T-cell (primary cell): ENCODE results near the gene ANKH. TPM values are rescaled to one million over a fixed set of nuclear protein-coding genes. Genes with fewer than 3 reads are reported as not detected.
A peak's percentile ranks its signal among the peaks of the same experiment; 100 is the strongest.
"Not testable (repeated sequence)": the region's sequence is repeated elsewhere in the genome, so short reads cannot be mapped to it uniquely, and the experiment has no call there.

Source experiments
- ATAC-seq, 4 experiments: fragments of 200-7000 bp in 3 of 4; fragments of 150-1000 bp in 1 of 4; cut with Tn5 transposase; replicated peaks in 1 of 4; 1 replicate in 3 of 4; 2 replicates in 1 of 4; pipeline ENCODE4 v1.10.0; 2021; ENCODE audit warnings: moderate library complexity in 3 of 4, mild to moderate bottlenecking in 2 of 4, moderate number of reproducible peaks in 1 of 4
- CTCF ChIA-PET, 2 donors: fragments of 300-600 bp; sonication (Branson Sonifier 250); formaldehyde crosslinking; loops; one replicate each; lab custom pipeline; 2022; ENCODE audit warnings: antibody characterized with exemption in 2 of 2; lab: Charles Lee
- POLR2A ChIA-PET, 2 donors: fragments of 300-600 bp; sonication (Branson Sonifier 250); formaldehyde crosslinking; loops; one replicate each; lab custom pipeline; 2022; ENCODE audit warnings: antibody characterized with exemption in 2 of 2; lab: Charles Lee
- DNase-seq, 35 experiments: peaks; one replicate each; pipeline versions ENCODE4 v3.0.0 to v3.0.0-alpha.2; 2013 to 2023
- H3K27ac ChIP-seq: one replicate; pipeline ENCODE4 v1.5.1; 2013; ENCODE audit warnings: low read length
- H3K27me3 ChIP-seq, 2 experiments: replicated peaks in 1 of 2; 1 replicate in 1 of 2; 2 replicates in 1 of 2; pipeline versions ENCODE4 v1.6.1 to v1.7.0; 2013; ENCODE audit warnings: low read length in 1 of 2, mixed read lengths in 1 of 2; ENCODE audit not compliant: control insufficient read depth in 2 of 2, insufficient read depth in 2 of 2; ENCODE audit errors: extremely low read depth in 1 of 2
- H3K36me3 ChIP-seq, 2 donors: 1 replicate in 1 of 2; 2 replicates in 1 of 2; pipeline versions ENCODE4 v1.6.1 to v1.7.0; 2013; ENCODE audit warnings: low read length in 1 of 2; ENCODE audit not compliant: control insufficient read depth in 2 of 2, insufficient read depth in 1 of 2; ENCODE audit errors: extremely low read depth in 1 of 2
- H3K4me1 ChIP-seq, 2 experiments: 1 replicate in 1 of 2; 2 replicates in 1 of 2; pipeline versions ENCODE4 v1.6.1 to v1.7.0; 2013; ENCODE audit warnings: low read length in 2 of 2, mixed read lengths in 1 of 2; ENCODE audit not compliant: insufficient read depth in 2 of 2, control insufficient read depth in 1 of 2; ENCODE audit errors: extremely low read depth in 1 of 2
- H3K4me3 ChIP-seq, 2 donors: 1 replicate in 1 of 2; 2 replicates in 1 of 2; pipeline versions ENCODE4 v1.5.1 to v1.7.0; 2013; ENCODE audit warnings: mild to moderate bottlenecking in 2 of 2, low read length in 1 of 2, moderate library complexity in 1 of 2; ENCODE audit not compliant: control insufficient read depth in 1 of 2; ENCODE audit errors: extremely low read depth in 1 of 2
- H3K9me3 ChIP-seq: 2 replicates; pipeline ENCODE4 v1.7.0; 2013
- H3K27ac Mint-ChIP-seq, 2 donors: one replicate each; pipeline ENCODE4 v1.8.0; 2020 to 2021; ENCODE audit warnings: mild to moderate bottlenecking in 2 of 2, mixed read lengths in 2 of 2
- H3K27me3 Mint-ChIP-seq, 2 donors: one replicate each; pipeline ENCODE4 v1.8.0; 2021 to 2022; ENCODE audit warnings: mixed read lengths in 2 of 2
- H3K36me3 Mint-ChIP-seq: one replicate; pipeline ENCODE4 v1.8.0; 2021; ENCODE audit warnings: mixed read lengths
- H3K4me1 Mint-ChIP-seq, 3 donors: one replicate each; pipeline ENCODE4 v1.8.0; 2020 to 2022; ENCODE audit warnings: mixed read lengths in 3 of 3, mild to moderate bottlenecking in 1 of 3
- H3K4me3 Mint-ChIP-seq, 3 donors: one replicate each; pipeline ENCODE4 v1.8.0; 2020 to 2022; ENCODE audit warnings: mild to moderate bottlenecking in 3 of 3, mixed read lengths in 3 of 3, moderate library complexity in 3 of 3
- H3K9me3 Mint-ChIP-seq, 3 donors: one replicate each; pipeline ENCODE4 v1.8.0; 2020 to 2022; ENCODE audit warnings: mixed read lengths in 3 of 3
- WGBS: methylation state at CpG from one replicate; pipeline ENCODE4 v1.1.5; 2013; ENCODE audit warnings: missing lambda C conversion rate; ENCODE audit not compliant: insufficient coverage; 5-methylcytosine and 5-hydroxymethylcytosine counted together
- total RNA-seq, 35 experiments: library from RNA in 6 of 35; stranded (reverse) in 6 of 35; fragments of 120-200 nt in 1 of 35; gene quantifications; one replicate each; pipeline versions ENCODE4 v1.2.1 to v1.2.4 and lab custom pipeline; 2013 to 2026

Gene ANKH
- total RNA-seq, 5 donors from 2014 or later (not counting 1 experiment from before 2014, with no cell fraction given), result 98.9 to 200 (median 167) TPM

- no peak overlapping the region for H3K27ac ChIP-seq
- ChIA-PET POLR2A (no interaction called here), CTCF (interaction anchor here in 1 of 2 donors (0.6 kb wide), 2 partner anchors 24 to 118 kb away, joined by 3 to 4 read pairs; no protein-coding TSS in a partner anchor)
- H3K27me3 Mint-ChIP-seq, result no peaks in the 10 kb centered on the region
- H3K4me1 Mint-ChIP-seq, result peaks cover 57 to 69% (median 62%) of the 10 kb centered on the region in 3 donors
- DNase-seq, result no peak
- no peaks in the 10 kb centered on the region for H3K9me3 Mint-ChIP-seq
- H3K9me3 ChIP-seq, result no peaks in the 10 kb centered on the region
- no peak overlapping the region for H3K4me3 Mint-ChIP-seq
- peaks cover 42% of the 10 kb centered on the region for H3K36me3 Mint-ChIP-seq
- H3K27me3 ChIP-seq, result no peaks in the 10 kb centered on the region
- peaks cover 26 to 27% of the 10 kb centered on the region in 2 experiments for H3K4me1 ChIP-seq
- peaks cover 0 to 3% of the 10 kb centered on the region in 2 donors for H3K36me3 ChIP-seq
- peak overlapping the region; percentile 13 to 62 for H3K27ac Mint-ChIP-seq
- H3K4me3 ChIP-seq, result no peak overlapping the region
- 95% methylated on average over 5 of the region's 7 CpGs for WGBS
- no peak for ATAC-seq
Measured at GRCh38 chr5:14806456-14806855, 65.1 kb downstream of the ANKH start.

DNA sequence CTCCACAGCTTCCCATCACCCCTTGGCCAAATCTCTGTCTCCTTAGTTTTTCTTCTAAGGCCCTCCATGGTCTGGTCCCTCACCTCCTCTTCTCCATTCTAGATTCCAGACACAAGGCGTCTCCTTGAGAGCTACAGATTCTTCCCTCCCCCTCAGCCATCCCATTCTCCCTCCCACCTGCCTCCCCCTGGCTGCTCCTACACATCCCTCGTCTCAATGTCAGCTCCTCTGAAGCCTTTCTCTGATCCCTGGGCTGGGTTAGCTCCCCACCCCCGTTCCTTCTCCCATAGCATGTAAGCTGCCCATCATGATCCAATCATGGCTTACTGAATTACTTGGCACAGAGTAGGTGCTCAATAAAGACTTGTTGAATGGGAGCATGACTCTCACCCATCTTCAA lies 69.0 kb downstream of the ANKH start:
- Mint-ChIP-seq H3K4me3 (no peak overlapping the region), H3K4me1 (peaks cover 50 to 63% (median 62%) of the 10 kb centered on the region in 3 donors)
- POLR2A ChIA-PET, result no interaction called here

DNA sequence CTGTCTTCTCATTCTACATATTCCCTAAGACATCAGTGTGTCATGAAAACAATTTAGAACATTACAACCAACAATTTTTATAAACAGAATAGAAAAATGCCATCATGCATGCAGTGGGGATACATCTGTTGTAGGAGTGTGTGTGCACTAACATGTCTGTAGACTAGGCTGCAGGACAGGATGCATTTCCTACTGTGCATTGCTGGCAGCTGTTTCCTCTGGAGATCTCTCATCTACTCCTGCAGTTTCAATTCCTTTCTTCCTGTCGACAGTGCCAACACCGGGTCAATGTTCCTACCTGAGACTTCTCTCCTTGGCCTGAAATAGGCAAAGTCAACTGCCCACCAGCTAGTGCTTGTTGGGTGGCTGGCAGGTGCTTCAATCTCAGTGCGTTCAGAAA lies 69.8 kb downstream of the ANKH start:
- H3K27me3 Mint-ChIP-seq, result no peaks in the 10 kb centered on the region
- peaks cover 62% of the 10 kb centered on the region for H3K36me3 Mint-ChIP-seq
- H3K27me3 ChIP-seq, result no peaks in the 10 kb centered on the region
- no peaks in the 10 kb centered on the region for H3K9me3 ChIP-seq
- H3K27ac Mint-ChIP-seq, result peak overlapping the region in 1 of 2 donors; percentile 27
- H3K4me1 ChIP-seq, result peaks cover 10 to 12% of the 10 kb centered on the region in 2 experiments
- CTCF ChIA-PET, result interaction anchor here in 1 of 2 donors (0.9 kb wide), 1 partner anchor 8 kb away, joined by 5 read pairs; no protein-coding TSS in a partner anchor
- ATAC-seq, result peak in 3 of 4 experiments; percentile 35 to 60 (median 51)
- POLR2A ChIA-PET, result interaction anchor here in 1 of 2 donors (0.6 kb wide), 1 partner anchor 63 kb away, joined by 3 read pairs; no protein-coding TSS in a partner anchor
- no peak overlapping the region for H3K4me3 Mint-ChIP-seq
- H3K36me3 ChIP-seq, result peaks cover 0 to 6% of the 10 kb centered on the region in 2 donors
- no peak for DNase-seq
- no peak overlapping the region for H3K27ac ChIP-seq
- H3K4me1 Mint-ChIP-seq, result peaks cover 57 to 66% (median 65%) of the 10 kb centered on the region in 3 donors
- no peaks in the 10 kb centered on the region for H3K9me3 Mint-ChIP-seq
- no peak overlapping the region for H3K4me3 ChIP-seq
- WGBS, result 39% methylated on average over 3 of the region's 3 CpGs

More for the DNA sequence above, 69.0 kb downstream of the ANKH start:
- Mint-ChIP-seq H3K36me3 (peaks cover 56% of the 10 kb centered on the region), H3K9me3 (no peaks in the 10 kb centered on the region), H3K27ac (peak overlapping the region; percentile 25 to 35), H3K27me3 (no peaks in the 10 kb centered on the region)
- Histone ChIP-seq H3K27ac (no peak overlapping the region), H3K4me1 (peaks cover 8 to 12% of the 10 kb centered on the region in 2 experiments), H3K4me3 (no peak overlapping the region), H3K27me3 (no peaks in the 10 kb centered on the region), H3K9me3 (no peaks in the 10 kb centered on the region), H3K36me3 (peaks cover 0 to 6% of the 10 kb centered on the region in 2 donors)
- WGBS, result 100% methylated on average over 2 of the region's 3 CpGs
- DNase-seq (no peak), ATAC-seq (no peak)
- CTCF ChIA-PET, result no interaction called here

GRCh38 chr5:14797385-14797784 lies 74.2 kb downstream of the ANKH start:
- H3K4me1 ChIP-seq, result peaks cover 23 to 28% of the 10 kb centered on the region in 2 experiments
- DNase-seq, H3K27me3 Mint-ChIP-seq, ATAC-seq, H3K27ac ChIP-seq, H3K27ac Mint-ChIP-seq, H3K4me3 ChIP-seq, H3K27me3 ChIP-seq, CTCF ChIA-PET, H3K9me3 ChIP-seq, POLR2A ChIA-PET, H3K4me3 Mint-ChIP-seq, H3K9me3 Mint-ChIP-seq, H3K36me3 ChIP-seq: not testable (repeated sequence)
- peaks cover 43% of the 10 kb centered on the region for H3K36me3 Mint-ChIP-seq
- 80% methylated on average over 1 of the region's 4 CpGs for WGBS
- H3K4me1 Mint-ChIP-seq, result peaks cover 64 to 84% (median 72%) of the 10 kb centered on the region in 3 donors

DNA sequence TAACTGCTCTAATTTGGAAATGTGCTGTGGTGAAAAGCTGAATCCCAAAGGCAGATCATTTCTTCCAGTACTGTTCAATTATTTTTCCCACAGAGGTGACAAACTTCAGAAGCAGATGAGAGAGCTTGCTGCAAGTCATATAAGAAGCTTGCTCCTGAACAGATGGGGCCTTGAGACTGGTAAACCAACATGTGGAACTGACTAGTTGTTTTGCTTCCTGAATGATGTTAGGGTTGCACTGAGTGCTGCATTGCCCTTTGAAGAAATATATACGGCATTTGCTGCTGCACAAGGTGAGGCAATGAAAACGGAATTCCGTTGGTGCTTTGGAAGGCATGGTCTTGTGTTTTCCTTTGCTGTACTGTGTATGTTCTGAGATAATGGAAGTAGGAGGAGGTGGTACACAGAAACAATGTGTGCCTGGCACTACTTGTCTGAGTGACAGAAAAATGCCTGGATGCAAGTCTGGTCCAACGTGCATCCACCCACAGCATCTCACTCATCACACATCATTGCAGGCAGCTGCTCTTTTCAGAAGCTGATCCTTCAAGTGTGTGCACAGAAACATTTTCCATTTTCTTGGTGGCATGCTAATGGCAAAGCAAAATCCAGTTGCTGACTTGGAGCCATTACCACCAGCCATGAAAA lies 76.9 kb downstream of the ANKH start:
- ATAC-seq (peak in 3 of 4 experiments; percentile 50 to 72 (median 53)), DNase-seq (peak in 2 of 35 experiments; percentile 17 to 27)
- H3K4me3 ChIP-seq, result no peak overlapping the region
- H3K36me3 ChIP-seq, result peaks cover 3% of the 10 kb centered on the region in 2 donors
- Mint-ChIP-seq H3K36me3 (peaks cover 53% of the 10 kb centered on the region), H3K27me3 (no peaks in the 10 kb centered on the region), H3K4me1 (peaks cover 68 to 88% (median 74%) of the 10 kb centered on the region in 3 donors), H3K9me3 (no peaks in the 10 kb centered on the region), H3K27ac (peak overlapping the region; percentile 44 to 80), H3K4me3 (no peak overlapping the region)
- 69% methylated on average over 3 of the region's 4 CpGs for WGBS
- peaks cover 32 to 33% of the 10 kb centered on the region in 2 experiments for H3K4me1 ChIP-seq
- H3K27ac ChIP-seq, result no peak overlapping the region
- no peaks in the 10 kb centered on the region for H3K27me3 ChIP-seq
- ChIA-PET CTCF (no interaction called here), POLR2A (no interaction called here)
- H3K9me3 ChIP-seq, result no peaks in the 10 kb centered on the region

DNA sequence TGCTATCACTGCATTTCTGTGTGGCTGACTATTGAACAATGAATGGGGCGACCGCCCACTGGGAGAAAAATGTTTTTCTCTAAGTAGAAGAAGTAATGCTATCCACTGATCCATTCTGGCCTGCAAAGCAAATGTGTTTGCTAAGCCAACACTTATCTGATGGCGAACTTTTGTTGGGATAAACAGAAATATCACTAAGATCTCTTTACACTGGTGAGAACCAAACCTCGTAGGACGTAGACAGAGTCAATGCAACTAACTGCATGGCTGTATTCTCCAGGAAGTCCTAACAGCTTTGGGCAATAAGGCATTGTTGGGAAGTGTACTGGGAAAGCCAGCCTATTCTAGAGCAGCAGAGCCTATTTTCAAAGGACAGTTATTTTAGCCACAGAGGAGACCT lies 77.7 kb downstream of the ANKH start:
- CTCF ChIA-PET, result interaction anchor here in 1 of 2 donors (1.0 kb wide), 1 partner anchor 86 kb away, joined by 3 read pairs; no protein-coding TSS in a partner anchor
- Mint-ChIP-seq H3K27ac (peak overlapping the region; percentile 6 to 74), H3K36me3 (peaks cover 49% of the 10 kb centered on the region), H3K27me3 (no peaks in the 10 kb centered on the region), H3K4me3 (no peak overlapping the region), H3K9me3 (no peaks in the 10 kb centered on the region), H3K4me1 (peaks cover 70 to 82% (median 72%) of the 10 kb centered on the region in 3 donors)
- POLR2A ChIA-PET, result no interaction called here
- Histone ChIP-seq H3K27ac (no peak overlapping the region), H3K27me3 (no peaks in the 10 kb centered on the region), H3K36me3 (peaks cover 2 to 3% of the 10 kb centered on the region in 2 donors), H3K9me3 (no peaks in the 10 kb centered on the region), H3K4me1 (peaks cover 35 to 38% of the 10 kb centered on the region in 2 experiments), H3K4me3 (peak overlapping the region in 1 of 2 donors; percentile 8)
- no peak for DNase-seq
- WGBS, result 96% methylated on average over 3 of the region's 5 CpGs
- ATAC-seq, result no peak
